ENCODE measurements around the gene AATF. TPM values are rescaled to one million over a fixed set of nuclear protein-coding genes. Genes with fewer than 3 reads are reported as not detected.

Gene AATF
- total RNA-seq, 1 experiment from 2014 or later = 61.0 TPM

- TF ChIP-seq ZNF219 (CRISPR knock-in tag; IDR thresholded peaks at IDR 0.05; ENCODE audit: borderline replicate concordance) = no peak
- TF ChIP-seq E2F4 (CRISPR knock-in tag; IDR thresholded peaks at IDR 0.05; ENCODE audit: borderline replicate concordance, low read depth) = no peak
- TF ChIP-seq ZNF512 (CRISPR knock-in tag; IDR thresholded peaks at IDR 0.05; ENCODE audit: borderline replicate concordance) = no peak
- TF ChIP-seq ESRRA (CRISPR knock-in tag; IDR thresholded peaks at IDR 0.05; ENCODE audit: borderline replicate concordance) = no peak
- TF ChIP-seq ZNF317 (CRISPR knock-in tag; IDR thresholded peaks at IDR 0.05; ENCODE audit: borderline replicate concordance, low read depth) = no peak
- no peak for TF ChIP-seq CREB1 (CRISPR knock-in tag; IDR thresholded peaks at IDR 0.05)
- no peak for TF ChIP-seq NR1H2 (CRISPR knock-in tag; IDR thresholded peaks at IDR 0.05)
- no peak for TF ChIP-seq FOXP4 (CRISPR knock-in tag; IDR thresholded peaks at IDR 0.05)
- TF ChIP-seq ELF4 (CRISPR knock-in tag; IDR thresholded peaks at IDR 0.05; ENCODE audit: low read depth) = no peak
- TF ChIP-seq TEAD1 (CRISPR knock-in tag; IDR thresholded peaks at IDR 0.05) = no peak
- no peak for TF ChIP-seq MLX (CRISPR knock-in tag; IDR thresholded peaks at IDR 0.05)
- TF ChIP-seq GABPB1 (CRISPR knock-in tag; IDR thresholded peaks at IDR 0.05) = no peak
- TF ChIP-seq ZNF121 (CRISPR knock-in tag; IDR thresholded peaks at IDR 0.05) = no peak
- CTCF ChIA-PET = interaction anchor here (0.6 to 2.4 kb wide), 13 partner anchors 9 to 436 kb away, joined by 3 to 12 read pairs (median 3); partner anchors contain the start of gene MRM1
- peak; percentile 54 for DNase-seq (ENCODE audit: low spot score)
- Mint-ChIP-seq H3K9me3 (no peaks in the 10 kb centered on the region), H3K4me3 (peak within 1 kb of the TSS; percentile 78), H3K27me3 (ENCODE audit: low read depth) (peaks cover 99% of the 10 kb centered on the region), H3K27ac (no peak within 1 kb of the TSS), H3K4me1 (peaks cover 74% of the 10 kb centered on the region), H3K36me3 (no peaks in the 10 kb centered on the region)
- no peak for ATAC-seq
- POLR2A ChIA-PET = interaction anchor here (2.0 kb wide), 1 partner anchor 12 kb away, joined by 7 read pairs; the partner anchor contains the start of gene AATF
Measured at GRCh38 chr17:36937001-36937958, 11.5 kb upstream of the AATF start, which contains the start of gene LHX1. Gene LHX1 (plus strand): TSS chr17:36937475. CDS start chr17:36938198, 723 bp downstream.

- no peak for TF ChIP-seq CDX4 (CRISPR knock-in tag; IDR thresholded peaks at IDR 0.05; ENCODE audit: borderline replicate concordance)
- no peak for TF ChIP-seq ESRRA (CRISPR knock-in tag; IDR thresholded peaks at IDR 0.05; ENCODE audit: borderline replicate concordance)
- TF ChIP-seq PRDM15 (CRISPR knock-in tag; IDR thresholded peaks at IDR 0.05) = no peak
- TF ChIP-seq CREB1 (CRISPR knock-in tag; IDR thresholded peaks at IDR 0.05) = no peak
- TF ChIP-seq MAX (CRISPR knock-in tag; IDR thresholded peaks at IDR 0.05) = no peak
- TF ChIP-seq IRF1 (CRISPR knock-in tag; IDR thresholded peaks at IDR 0.05) = no peak
- TF ChIP-seq ZNF121 (CRISPR knock-in tag; IDR thresholded peaks at IDR 0.05) = no peak
- TF ChIP-seq USF1 (CRISPR knock-in tag; IDR thresholded peaks at IDR 0.05) = no peak
Measured at GRCh38 chr17:36937959-36938565, 10.7 kb upstream of the AATF start.

More at GRCh38 chr17:36937959-36938565, 10.7 kb upstream of the AATF start:
- no peak overlapping the region for H3K27ac Mint-ChIP-seq
- peaks cover 68% of the 10 kb centered on the region for H3K4me1 Mint-ChIP-seq
- H3K27me3 Mint-ChIP-seq (ENCODE audit: low read depth) = peaks cover 99% of the 10 kb centered on the region
- peak; percentile 50 for DNase-seq (ENCODE audit: low spot score)
- CTCF ChIA-PET = interaction anchor here (0.8 to 2.4 kb wide), 14 partner anchors 9 to 337 kb away, joined by 3 to 12 read pairs (median 3); partner anchors contain the start of genes AATF and MRM1
- POLR2A ChIA-PET = interaction anchor here (2.0 kb wide), 1 partner anchor 11 kb away, joined by 7 read pairs; the partner anchor contains the start of gene AATF
- no peak for ATAC-seq
- no peaks in the 10 kb centered on the region for H3K9me3 Mint-ChIP-seq
- H3K36me3 Mint-ChIP-seq = no peaks in the 10 kb centered on the region
- H3K4me3 Mint-ChIP-seq = peak overlapping the region; percentile 78

Measured in WTC11 (cell line).